ENCODE measurements around the gene UMODL1.
"Not testable (repeated sequence)": the region's sequence is repeated elsewhere in the genome, so short reads cannot be mapped to it uniquely, and the experiment has no call there.

The UMODL1 gene

GRCh38 chr21:42059141-42059540 is 12.0 kb upstream of the UMODL1 start:
- DNase-seq (ENCODE audit: low read depth in 2 of 2) = no peak

DNA sequence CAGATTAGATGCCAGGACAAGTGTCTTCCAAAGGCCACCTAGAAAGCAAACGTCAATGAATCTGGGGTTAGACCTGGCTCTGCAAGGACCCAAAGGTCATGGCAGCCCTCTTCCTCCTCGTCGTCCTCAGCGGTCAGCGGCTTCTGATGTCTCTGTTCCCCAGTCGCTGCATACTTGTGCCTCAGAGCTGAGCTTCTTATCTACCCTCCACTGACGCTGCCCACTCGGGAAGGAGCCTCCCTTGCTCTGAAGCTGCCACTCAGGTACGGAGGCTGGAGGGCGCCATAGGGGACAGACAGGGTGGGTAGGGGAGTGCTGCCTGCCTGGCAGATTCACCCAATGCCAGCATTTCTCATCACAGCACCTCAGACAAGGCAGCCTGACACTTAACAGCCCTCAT is 11.4 kb upstream of the UMODL1 start:
- DNase-seq (ENCODE audit: low read depth in 2 of 2) = no peak

GRCh38 chr21:42060166-42060565 is 11.0 kb upstream of the UMODL1 start:
- no peak for DNase-seq (ENCODE audit: low read depth in 2 of 2)

- DNase-seq (ENCODE audit: low read depth in 2 of 2) = no peak
Observed at GRCh38 chr21:42061195-42061985, 9.7 kb upstream of the UMODL1 start.

DNA sequence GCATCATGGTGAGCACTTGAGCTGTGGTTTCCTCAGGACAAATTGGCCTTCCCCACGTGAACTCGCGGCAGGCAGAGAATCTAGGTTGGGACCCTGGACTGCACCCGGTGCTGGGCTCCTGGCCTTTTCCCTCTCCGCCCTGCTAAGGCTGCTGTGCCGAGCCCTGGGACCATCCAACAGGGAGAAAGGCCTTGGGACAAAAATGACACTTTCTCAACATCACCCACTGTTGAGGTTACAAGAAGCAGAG is 9.2 kb upstream of the UMODL1 start:
- no peak for DNase-seq (ENCODE audit: low read depth in 2 of 2)

- peak; percentile 58 to 66 for DNase-seq (ENCODE audit: low read depth in 2 of 2)
Observed at GRCh38 chr21:42062236-42063022, 8.7 kb upstream of the UMODL1 start.

- DNase-seq (ENCODE audit: low read depth in 2 of 2) = no peak
Observed at GRCh38 chr21:42063191-42063570, 7.9 kb upstream of the UMODL1 start.

- DNase-seq (ENCODE audit: low read depth in 2 of 2) = peak in 1 of 2 donors; percentile 23
Observed at GRCh38 chr21:42063571-42064521, 7.3 kb upstream of the UMODL1 start.

DNA sequence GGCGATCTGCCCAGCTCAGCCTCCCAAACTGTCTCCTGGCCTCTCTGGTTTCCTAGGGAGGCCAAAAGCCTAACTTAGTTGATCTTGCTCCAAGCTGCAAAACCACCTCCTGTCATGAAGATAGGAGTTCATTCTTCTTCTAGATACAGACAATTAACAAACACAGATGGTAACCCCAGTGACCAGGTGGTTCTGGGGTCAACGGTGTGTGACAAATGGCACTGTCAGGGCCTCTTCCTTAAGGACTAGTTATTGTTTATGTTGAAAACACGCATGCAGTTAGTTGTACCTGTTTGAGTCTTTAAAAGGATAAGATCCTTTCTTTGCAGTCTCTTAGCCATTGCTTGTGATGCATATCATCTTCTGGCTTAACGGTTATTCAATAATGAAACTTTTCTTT is 4.6 kb upstream of the UMODL1 start:
- DNase-seq (ENCODE audit: low read depth in 2 of 2) = no peak

- no peak for DNase-seq (ENCODE audit: low read depth in 2 of 2)
Observed at GRCh38 chr21:42067531-42068255, 3.4 kb upstream of the UMODL1 start.

DNA sequence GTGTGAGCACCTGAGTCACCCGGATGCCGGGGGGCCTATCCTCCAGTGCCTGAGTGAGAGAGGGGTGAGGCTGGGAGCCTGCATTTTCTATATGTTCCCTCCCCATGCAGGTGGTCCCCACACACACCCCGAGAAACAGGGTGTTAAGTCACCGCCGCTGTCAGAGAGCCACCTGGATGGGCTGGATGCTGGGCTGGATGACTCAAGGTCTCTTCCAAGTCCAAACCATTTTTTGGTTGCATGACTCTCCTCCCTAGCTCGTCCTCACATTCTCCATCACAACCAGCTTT is 2.9 kb upstream of the UMODL1 start:
- DNase-seq (ENCODE audit: low read depth in 2 of 2) = no peak

GRCh38 chr21:42068592-42068991 is 2.5 kb upstream of the UMODL1 start:
- no peak for DNase-seq (ENCODE audit: low read depth in 2 of 2)

DNA sequence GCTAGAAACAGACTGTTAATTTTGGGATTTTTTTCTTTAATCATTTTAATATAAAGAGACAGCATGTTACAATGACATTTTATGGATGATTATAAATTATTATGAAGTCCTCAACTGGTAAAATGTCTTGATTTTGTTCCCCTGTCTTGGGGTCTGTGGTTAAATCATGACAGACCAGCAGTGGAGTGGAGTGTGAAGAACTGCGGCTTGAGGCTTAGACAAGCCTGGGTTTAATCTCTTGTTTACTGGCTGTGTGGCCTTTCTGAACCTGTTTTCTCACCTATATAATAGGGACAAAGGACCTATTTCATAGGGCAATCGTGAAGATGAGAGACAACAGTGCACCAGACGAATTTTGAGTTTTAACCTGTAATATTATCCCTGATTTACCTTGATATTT is 1.8 kb upstream of the UMODL1 start:
- no peak for DNase-seq (ENCODE audit: low read depth in 2 of 2)

- no peak for DNase-seq (ENCODE audit: low read depth in 2 of 2)
Observed at GRCh38 chr21:42069843-42070242, 1.3 kb upstream of the UMODL1 start.

DNA sequence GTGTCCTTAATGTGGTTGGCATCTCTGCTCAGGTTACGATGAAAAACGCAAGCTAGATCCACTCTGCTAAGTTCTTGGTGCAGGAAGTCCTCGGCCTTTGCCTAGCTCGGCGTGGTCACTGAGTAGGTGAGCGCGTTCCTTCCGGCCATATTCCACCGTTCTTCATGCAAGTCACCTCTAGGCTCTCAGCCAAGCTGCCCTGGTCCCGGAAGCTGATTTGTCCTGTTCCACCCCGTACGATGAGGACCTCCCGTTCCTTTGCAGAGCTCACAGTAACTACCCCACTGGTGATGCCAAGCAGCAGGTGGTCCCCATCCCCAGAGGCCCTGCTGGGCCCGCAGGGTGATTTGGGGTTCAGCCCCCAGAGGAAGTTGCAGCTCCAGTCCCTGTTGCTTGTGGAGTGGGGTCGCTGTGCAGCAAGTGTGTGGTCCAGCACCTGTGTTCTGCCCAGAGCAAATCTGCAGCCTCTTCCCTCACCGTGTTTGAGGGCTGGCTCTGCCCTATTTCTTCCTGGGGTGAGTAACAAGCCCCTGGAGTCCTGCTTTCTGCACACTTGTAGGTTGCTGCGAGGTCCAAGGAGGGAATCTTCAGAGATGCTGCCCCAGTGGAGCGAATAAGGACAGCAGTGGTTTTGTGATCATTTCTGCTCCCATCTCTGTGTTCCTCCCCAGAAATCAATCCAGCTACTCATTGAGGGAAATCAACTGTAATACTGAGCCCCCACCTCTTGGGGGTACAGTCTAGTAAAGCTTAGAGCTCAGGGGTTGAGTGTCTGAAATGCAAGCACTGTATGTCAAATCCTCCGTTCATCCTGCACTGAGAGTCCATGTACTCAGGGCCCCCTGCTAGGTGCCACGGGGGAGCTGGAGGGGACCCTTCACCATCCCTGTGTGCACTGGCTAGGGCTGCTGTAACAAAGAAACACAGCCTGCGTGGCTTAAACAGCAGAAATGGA is 2.3 kb downstream of the UMODL1 start:
- no peak for DNase-seq (ENCODE audit: low read depth in 2 of 2)

- no peak for DNase-seq (ENCODE audit: low read depth in 2 of 2)
Observed at GRCh38 chr21:42075686-42076471, 4.8 kb downstream of the UMODL1 start.

- DNase-seq (ENCODE audit: low read depth in 2 of 2) = not testable (repeated sequence)
Observed at GRCh38 chr21:42077685-42078238, 6.6 kb downstream of the UMODL1 start.

- not testable (repeated sequence) for DNase-seq (ENCODE audit: low read depth in 2 of 2)
Observed at GRCh38 chr21:42078247-42079007, 7.3 kb downstream of the UMODL1 start.

All from stimulated activated CD8-positive, alpha-beta memory T cell treated with anti-CD3 and anti-CD28 coated beads, Interleukin-7, amount 100 ng/mL, for 1 hour (primary cell).